Fibroblast of the conjunctiva (primary cell): ENCODE measurements around the gene SLC8A3.

Source experiments
- DNase-seq: peaks from one replicate; pipeline ENCODE4 v3.0.0-alpha.2; 2010; ENCODE audit warnings: low read depth

The SLC8A3 gene

DNA sequence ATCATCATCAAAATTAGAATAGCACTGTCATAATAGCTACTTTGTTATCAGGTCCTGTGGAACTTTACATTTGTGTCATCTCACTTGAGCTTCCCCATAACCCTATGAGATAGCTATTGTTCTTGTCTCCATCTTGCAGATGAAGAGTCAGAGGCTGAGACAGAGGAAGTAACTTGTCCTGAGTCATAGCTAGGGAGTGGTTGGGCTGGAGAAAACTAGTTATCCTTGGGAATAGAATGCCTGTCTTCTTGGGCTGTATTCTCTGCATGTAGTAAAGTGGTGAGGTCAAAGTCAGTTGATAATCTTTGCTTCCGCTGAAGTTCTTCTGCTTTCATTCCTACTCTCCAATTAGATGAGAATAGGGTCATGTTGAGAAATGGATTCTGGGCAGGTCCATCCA is 192.5 kb downstream of the SLC8A3 start:
- no peak for DNase-seq
